ENCODE results near the gene OR56A1.

OR56A1 gene

DNA sequence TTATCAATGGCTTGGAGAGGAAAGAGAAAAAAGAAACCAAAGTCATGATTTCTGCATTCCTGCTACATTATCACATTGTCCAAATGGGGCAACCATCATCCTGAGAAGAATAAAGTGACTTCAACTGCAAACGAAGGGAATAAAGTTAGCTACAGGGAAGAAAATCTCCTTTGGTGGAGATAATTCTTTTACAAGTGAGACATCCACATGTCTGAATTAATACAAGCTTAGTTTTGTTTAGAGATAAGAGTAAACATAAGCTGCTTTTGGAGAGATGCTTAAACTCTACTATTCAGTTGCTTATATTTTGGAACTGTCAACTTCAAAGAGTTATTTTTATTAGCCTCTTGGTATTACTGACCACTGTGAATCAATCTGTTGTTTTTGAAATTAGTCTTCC, 43.7 kb downstream of the OR56A1 start, which contains the start of gene OR52L1:
Gene OR52L1 (minus strand): TSS at position 101 of the 400 bp plus-strand sequence. CDS start 55 bp downstream, at position 46.
- no peak for DNase-seq

- DNase-seq, result no peak
Observed at GRCh38 chr11:5983443-5983842, 47.1 kb downstream of the OR56A1 start.

- DNase-seq, result no peak
Observed at GRCh38 chr11:5973530-5973929, 57.0 kb downstream of the OR56A1 start.

All from stimulated activated CD4-positive, alpha-beta T cell treated with anti-CD3 and anti-CD28 coated beads, Interleukin-1b, Interleukin-23, amount 100 ng/mL, for 48 hours (primary cell).